ENCODE data around the gene ZNF865. TPM values are rescaled to one million over a fixed set of nuclear protein-coding genes. Genes with fewer than 3 reads are reported as not detected.

Gene ZNF865
- total and polyA plus RNA-seq, 2 of the 8 experiments (the other 6 are each of a cell fraction or from before 2014, with no cell fraction given) = 3.5 to 13.6 TPM

DNA sequence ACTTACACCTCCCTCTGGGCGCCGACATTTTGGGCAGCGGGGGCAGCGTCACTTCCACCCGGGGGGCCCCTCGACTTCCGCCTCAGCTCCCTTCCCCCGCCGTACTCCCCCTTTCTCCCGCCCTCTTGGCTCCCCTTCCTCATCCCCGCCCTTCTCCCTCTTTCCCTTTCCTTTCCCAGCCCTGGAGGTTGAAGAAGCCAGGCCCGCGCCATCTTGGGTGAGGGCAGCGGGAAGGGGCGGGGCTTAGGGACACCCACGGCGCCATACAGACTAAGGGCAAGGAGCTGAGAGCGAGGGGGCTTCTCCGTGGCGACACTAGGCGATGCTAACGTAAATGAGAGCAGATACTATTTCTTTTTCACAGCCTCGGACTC lies 6.0 kb upstream of the ZNF865 start, which contains the start of gene FIZ1 (continued):
- peak; percentile 44; the same call in 1 of the 2 replicates for TF ChIP-seq SP1 (IDR thresholded peaks at IDR 0.05; ENCODE audit: low read depth, low read length)
- TF ChIP-seq RXRA (IDR thresholded peaks at IDR 0.05; ENCODE audit: insufficient read depth, low read depth, low read length) = no peak
- peak; percentile 86; the same call in 1 of the 2 replicates for TF ChIP-seq POLR2AphosphoS5 (IDR thresholded peaks at IDR 0.05; ENCODE audit: low read depth, low read length)
- TF ChIP-seq TAF7 (optimal IDR thresholded peaks at IDR 0.05; ENCODE audit: borderline replicate concordance, low read depth, low read length) = peak; percentile 24
- TF ChIP-seq SIRT6 (IDR thresholded peaks at IDR 0.05; ENCODE audit: low read length) = no peak
- TF ChIP-seq SIN3A (conservative IDR thresholded peaks at IDR 0.05 in 1 of 2, IDR thresholded peaks at IDR 0.05 in 1 of 2; ENCODE audit: low read depth in 1 of 2, low read length in 2 of 2) = no peak; a peak in 1 of 4 replicates
- peak; percentile 31; the same call in 1 of the 2 replicates for TF ChIP-seq SIX5 (IDR thresholded peaks at IDR 0.05; ENCODE audit: low read depth, low read length)
- peak; percentile 96 for TF ChIP-seq YY1 (IDR thresholded peaks at IDR 0.05; ENCODE audit: low read depth, low read length)
- TF ChIP-seq CHD2 (IDR thresholded peaks at IDR 0.05; ENCODE audit: low read length) = peak; percentile 40; the same call in 1 of the 2 replicates
- no peak for TF ChIP-seq SP4 (IDR thresholded peaks at IDR 0.05; ENCODE audit: low read length)
- TF ChIP-seq ASH2L (IDR thresholded peaks at IDR 0.05; ENCODE audit: low read length) = no peak
- TF ChIP-seq, protein P1, sequence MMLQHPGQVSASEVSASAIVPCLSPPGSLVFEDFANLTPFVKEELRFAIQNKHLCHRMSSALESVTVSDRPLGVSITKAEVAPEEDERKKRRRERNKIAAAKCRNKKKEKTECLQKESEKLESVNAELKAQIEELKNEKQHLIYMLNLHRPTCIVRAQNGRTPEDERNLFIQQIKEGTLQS (IDR thresholded peaks at IDR 0.05; ENCODE audit: insufficient read depth, low read depth, low read length) = no peak
- no peak for TF ChIP-seq NANOG (IDR thresholded peaks at IDR 0.05; ENCODE audit: insufficient read depth, low read depth, low read length, poor library complexity, severe bottlenecking)

Data from H1 (cell line).